Skeletal muscle tissue (tissue), 5 donors: ENCODE results near the gene KDM2B. TPM values are rescaled to one million over a fixed set of nuclear protein-coding genes. Genes with fewer than 3 reads are reported as not detected.

Experiments used
- H3K27ac ChIP-seq: one replicate; pipeline ENCODE4 v1.7.0; 2013; ENCODE audit warnings: mild to moderate bottlenecking, low read depth, low read length, inconsistent platforms
- H3K27me3 ChIP-seq, 3 donors: one replicate each; pipeline ENCODE4 v1.7.0; 2013; ENCODE audit warnings: low read length in 3 of 3; ENCODE audit not compliant: control insufficient read depth in 3 of 3, insufficient read depth in 3 of 3
- H3K36me3 ChIP-seq, 3 donors: one replicate each; pipeline ENCODE4 v1.7.0; 2013; ENCODE audit warnings: low read length in 3 of 3; ENCODE audit not compliant: control insufficient read depth in 3 of 3, insufficient read depth in 3 of 3
- H3K4me1 ChIP-seq, 3 donors: one replicate each; pipeline ENCODE4 v1.7.0; 2013; ENCODE audit warnings: low read length in 3 of 3, mild to moderate bottlenecking in 3 of 3; ENCODE audit not compliant: control insufficient read depth in 3 of 3, insufficient read depth in 3 of 3
- H3K4me3 ChIP-seq, 3 donors: one replicate each; pipeline ENCODE4 v1.7.0; 2013; ENCODE audit warnings: low read length in 3 of 3
- H3K9ac ChIP-seq, 3 donors: one replicate each; pipeline ENCODE4 v1.7.0; 2013; ENCODE audit warnings: low read length in 3 of 3, mild to moderate bottlenecking in 3 of 3, moderate library complexity in 2 of 3, low read depth in 1 of 3
- H3K9me3 ChIP-seq, 3 donors: one replicate each; pipeline ENCODE4 v1.7.0; 2013; ENCODE audit warnings: low read length in 3 of 3; ENCODE audit not compliant: control insufficient read depth in 3 of 3
- small RNA-seq: library from RNA; depleted of rRNA; stranded (forward); fragments of <200 nt; gene quantifications from one replicate; pipeline ENCODE3, GENCODE V24; 2014
- total RNA-seq: library from RNA; depleted of rRNA; stranded (reverse); fragments of >200 nt; gene quantifications from one replicate; pipeline ENCODE4 v1.2.3, GENCODE V29; 2014
- donor health status: Osteomylitis.

Gene KDM2B
- total RNA-seq, 1 donor from 2014 or later: 28.7 TPM

GRCh38 chr12:121379945-121380344 is 200.9 kb downstream of the KDM2B start:
- H3K9me3 ChIP-seq: no peaks in the 10 kb centered on the region
- H3K27me3 ChIP-seq: no peaks in the 10 kb centered on the region
- H3K4me1 ChIP-seq: no peaks in the 10 kb centered on the region
- no peak overlapping the region for H3K9ac ChIP-seq
- H3K36me3 ChIP-seq: no peaks in the 10 kb centered on the region
- H3K4me3 ChIP-seq: no peak overlapping the region
- no peak overlapping the region for H3K27ac ChIP-seq

Small RNA genes lying within 50 kb of the gene (small RNA-seq; reads per million reads assigned to genes)
- gene RNU6-1004P: not detected

Other genes starting within 250 kb of the KDM2B start
- 128 TPM for gene ANAPC5, start 228.6 kb downstream of the KDM2B start, total RNA-seq
- gene RNF34, start 180.9 kb downstream of the KDM2B start, total RNA-seq: 52.2 TPM
- gene ORAI1, start 45.5 kb upstream of the KDM2B start, total RNA-seq: 10.4 TPM
- under 0.01 TPM for gene MORN3, start 88.6 kb upstream of the KDM2B start, total RNA-seq
- 8.9 TPM for gene TMEM120B, start 131.7 kb upstream of the KDM2B start, total RNA-seq
- 2.1 TPM for gene RHOF, start 212.7 kb upstream of the KDM2B start, total RNA-seq
- gene SETD1B, start 223.0 kb upstream of the KDM2B start, total RNA-seq: 2.1 TPM